Suprapubic skin (tissue), 2 donors: Measurements from ENCODE around the gene BAIAP2L2.

Source experiments
- EP300 ChIP-seq: sonication (generic); formaldehyde crosslinking; IDR thresholded peaks from one replicate; pipeline ENCODE4 v1.6.1; 2017; ENCODE audit warnings: antibody characterized with exemption
- POLR2A ChIP-seq, 2 donors: fragments of 450-650 bp; IDR thresholded peaks; one replicate each; pipeline ENCODE4 v1.6.1; 2017; ENCODE audit warnings: antibody characterized with exemption in 2 of 2, mild to moderate bottlenecking in 2 of 2, moderate library complexity in 2 of 2

- no peak for TF ChIP-seq EP300
- no peak for TF ChIP-seq POLR2A (IDR thresholded peaks at IDR 0.05)
Measured at GRCh38 chr22:38065539-38065938, 44.9 kb downstream of the BAIAP2L2 start.
